NCI-H69 (cell line): ENCODE data around the gene CDH4.
A peak's percentile ranks its signal among the peaks of the same experiment; 100 is the strongest.
"Not testable (repeated sequence)": the region's sequence is repeated elsewhere in the genome, so short reads cannot be mapped to it uniquely, and the experiment has no call there.

Experiments
- DNase-seq: peaks from one replicate; lab custom pipeline; 2025; lab: John Stamatoyannopoulos, UW

The CDH4 gene

DNA sequence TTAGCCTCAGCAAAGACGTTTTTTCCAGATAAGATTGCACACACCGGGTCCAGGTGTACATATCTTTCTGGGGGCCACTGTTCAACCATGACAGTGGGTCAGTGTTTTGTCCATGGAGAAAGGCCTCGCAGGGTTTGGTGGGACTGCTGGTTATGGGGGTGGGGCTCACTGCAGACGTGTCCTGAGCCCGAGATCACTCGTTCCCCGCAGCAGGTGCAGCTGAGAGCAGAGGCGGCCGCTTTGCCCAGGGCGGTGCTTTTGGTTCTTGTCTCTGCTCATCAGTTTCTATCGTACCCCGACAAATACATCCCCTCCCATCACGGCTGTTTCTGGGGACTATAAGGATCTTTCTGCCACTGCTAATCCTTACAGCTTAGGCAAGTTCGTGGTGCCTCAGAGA is 166.9 kb downstream of the CDH4 start:
- DNase-seq = no peak

DNA sequence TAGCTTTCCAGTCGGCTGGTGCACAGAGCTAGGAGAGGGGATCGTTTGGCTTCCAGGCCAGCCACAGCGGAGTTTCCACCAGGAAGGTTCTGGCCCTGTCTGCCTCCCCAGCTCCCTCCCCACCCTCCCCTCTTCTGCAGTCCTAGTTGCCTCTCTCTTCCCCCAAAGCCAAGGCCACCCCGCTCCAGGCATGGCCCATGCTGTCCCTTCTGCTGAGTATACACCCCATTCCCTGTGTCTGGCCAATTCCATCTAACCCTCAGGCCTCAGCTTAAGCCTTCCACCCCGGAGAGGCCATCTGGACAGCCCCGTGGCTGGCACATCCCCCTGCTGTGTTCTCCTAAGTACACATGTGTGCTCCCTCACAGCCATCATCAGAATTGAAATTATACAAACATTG is 167.4 kb downstream of the CDH4 start:
- DNase-seq = no peak

DNA sequence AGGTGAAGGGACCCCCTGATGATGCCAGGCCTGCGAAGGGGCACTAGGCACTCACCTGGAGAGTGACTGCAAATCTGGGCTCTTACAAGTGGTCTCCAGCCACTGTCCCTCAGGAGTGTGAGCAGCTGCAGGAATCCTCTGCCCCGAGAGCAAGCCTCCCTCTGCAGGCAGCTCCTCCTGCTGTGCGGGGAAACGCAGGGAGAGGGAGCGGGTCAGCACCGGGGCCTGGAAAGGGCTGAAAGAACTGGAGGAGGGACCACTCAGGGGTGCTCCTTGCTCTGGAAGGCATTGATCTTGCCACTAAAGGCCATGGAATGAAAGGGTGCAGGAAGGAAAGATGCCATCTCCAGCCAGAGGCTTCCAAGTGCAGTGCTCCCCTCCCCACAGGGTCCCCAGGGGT is 168.0 kb downstream of the CDH4 start:
- no peak for DNase-seq

DNA sequence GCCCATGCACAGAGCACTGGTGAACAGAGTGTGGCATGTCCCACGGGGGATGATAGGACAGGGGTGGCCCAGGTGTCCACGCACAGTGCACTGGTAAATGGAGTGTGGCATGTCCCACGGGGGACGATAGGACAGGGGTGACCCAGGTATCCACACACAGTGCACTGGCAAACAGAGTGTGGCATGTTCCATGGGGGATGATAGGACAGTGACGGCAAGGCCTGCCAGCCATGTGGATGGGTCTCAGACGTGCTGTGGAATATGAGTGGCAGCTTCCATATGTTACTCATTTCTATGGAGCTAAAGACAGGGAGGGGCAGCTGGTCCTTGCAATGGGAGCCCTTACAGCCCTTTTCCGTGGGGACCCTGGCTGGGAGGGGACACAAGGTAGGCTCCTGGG is 168.7 kb downstream of the CDH4 start:
- no peak for DNase-seq

DNA sequence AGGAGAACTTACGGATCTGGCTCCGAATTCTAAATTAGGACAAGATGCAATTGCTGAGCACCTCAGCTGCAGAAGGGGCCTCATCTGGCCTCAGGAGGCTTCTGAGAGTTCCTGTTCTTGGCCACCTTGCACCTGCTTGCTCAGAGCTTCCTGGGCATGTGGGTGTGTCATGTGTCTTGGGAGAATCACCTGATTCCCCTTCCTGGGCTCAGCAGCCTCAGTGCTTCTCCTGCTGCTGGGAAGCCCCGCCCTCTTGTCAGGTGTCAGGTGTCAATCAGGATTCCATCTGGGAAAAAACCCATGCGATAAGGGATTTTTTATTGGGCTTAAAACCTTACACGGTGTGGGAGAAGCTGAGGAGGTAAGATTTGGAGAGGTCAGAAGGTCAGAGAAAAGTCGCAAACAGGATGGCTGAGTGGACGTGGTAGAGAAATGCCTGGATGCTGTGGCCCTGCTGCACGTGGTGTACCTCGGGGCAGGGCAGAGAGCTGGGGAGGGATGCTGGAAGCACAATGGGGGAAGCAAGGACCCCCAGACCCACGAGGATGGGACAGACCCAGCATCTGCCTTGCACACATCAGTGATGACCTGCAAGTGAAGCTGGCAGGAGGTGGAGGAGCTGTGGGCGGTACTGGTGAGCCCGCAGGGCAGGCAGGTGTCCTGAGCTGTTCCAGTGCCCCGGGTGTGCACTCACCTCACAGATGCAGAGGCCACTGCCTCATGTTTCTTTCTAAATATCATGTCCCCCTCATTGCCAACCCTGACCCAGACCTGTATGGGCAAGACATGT is 170.8 kb downstream of the CDH4 start:
- DNase-seq = no peak

DNA sequence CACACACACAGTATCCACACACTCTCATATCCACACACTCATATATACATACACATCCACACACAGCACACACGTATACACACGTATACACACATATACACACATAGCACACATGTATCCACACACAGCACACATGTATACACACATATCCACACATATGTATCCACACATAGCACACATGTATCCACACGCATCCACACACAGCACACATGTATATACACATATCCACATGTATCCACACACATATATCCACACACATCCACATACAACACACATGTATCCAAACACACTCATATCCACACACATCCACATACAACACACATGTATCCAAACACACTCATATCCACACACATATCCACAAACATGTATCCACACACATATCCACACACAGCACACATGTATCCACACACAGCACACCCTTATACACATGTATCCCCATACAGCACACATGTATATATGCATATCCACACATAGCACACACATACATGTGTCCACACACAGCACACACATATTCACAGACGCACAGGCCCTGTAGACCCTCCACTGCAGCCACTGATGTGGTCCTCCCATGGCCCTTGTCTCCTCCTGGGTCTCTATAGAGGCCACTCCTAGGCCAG is 172.1 kb downstream of the CDH4 start:
- no peak for DNase-seq

DNA sequence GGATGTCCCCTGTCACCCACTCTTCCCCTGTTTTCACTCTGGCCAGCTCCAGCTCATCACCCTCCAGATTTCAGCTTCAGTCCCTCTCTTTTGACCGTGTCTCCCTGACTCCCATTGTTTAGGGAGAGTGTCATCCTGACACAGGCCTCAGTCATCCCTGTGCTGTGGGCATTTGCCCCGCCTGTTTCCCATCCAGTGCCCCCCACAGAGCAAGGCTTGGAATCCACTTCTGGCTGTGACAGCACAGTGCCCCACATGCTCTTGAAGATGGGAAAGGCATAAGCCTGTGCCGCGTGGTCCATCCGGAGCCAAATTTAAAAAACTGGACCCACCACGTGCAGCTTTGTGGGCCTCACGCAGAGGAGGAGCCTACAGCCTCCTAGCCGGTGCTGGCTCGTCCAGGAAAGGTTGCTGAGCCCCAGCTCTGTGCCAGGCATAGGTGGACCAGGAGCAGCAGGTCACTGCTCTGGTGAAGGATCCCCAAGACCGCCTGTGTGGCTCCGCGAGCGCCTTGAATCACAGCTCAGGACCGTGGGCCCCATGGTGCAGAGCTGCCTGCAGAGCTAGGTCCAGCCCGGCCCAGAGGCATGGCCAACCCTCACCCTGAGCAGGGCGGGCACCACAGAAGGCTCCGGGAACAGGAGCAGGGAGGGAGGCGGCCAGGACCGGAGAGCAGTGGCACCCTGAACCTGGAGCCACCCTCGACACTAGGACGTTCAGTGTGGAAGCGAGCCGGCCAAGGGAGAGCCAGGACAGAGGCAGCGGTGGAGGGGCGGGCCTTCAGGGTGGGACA is 172.8 kb downstream of the CDH4 start:
- no peak for DNase-seq

DNA sequence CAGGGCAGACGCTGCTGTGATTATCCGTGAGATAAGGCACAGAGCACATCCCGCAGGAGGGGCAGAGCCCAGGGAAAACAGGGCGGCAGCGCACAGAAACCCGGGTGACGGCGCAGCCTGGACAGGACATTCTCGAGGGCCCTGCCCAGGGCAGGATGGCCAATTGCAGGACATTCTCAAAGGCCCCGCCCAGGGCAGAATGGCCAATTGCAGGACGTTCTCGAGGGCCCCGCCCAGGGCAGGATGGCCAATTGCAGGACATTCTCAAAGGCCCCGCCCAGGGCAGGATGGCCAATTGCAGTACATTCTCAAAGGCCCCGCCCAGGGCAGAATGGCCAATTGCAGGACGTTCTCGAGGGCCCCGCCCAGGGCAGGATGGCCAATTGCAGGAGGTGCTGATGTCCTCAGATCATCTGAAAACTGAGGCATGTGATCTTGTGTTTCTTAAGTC is 173.5 kb downstream of the CDH4 start:
- not testable (repeated sequence) for DNase-seq

DNA sequence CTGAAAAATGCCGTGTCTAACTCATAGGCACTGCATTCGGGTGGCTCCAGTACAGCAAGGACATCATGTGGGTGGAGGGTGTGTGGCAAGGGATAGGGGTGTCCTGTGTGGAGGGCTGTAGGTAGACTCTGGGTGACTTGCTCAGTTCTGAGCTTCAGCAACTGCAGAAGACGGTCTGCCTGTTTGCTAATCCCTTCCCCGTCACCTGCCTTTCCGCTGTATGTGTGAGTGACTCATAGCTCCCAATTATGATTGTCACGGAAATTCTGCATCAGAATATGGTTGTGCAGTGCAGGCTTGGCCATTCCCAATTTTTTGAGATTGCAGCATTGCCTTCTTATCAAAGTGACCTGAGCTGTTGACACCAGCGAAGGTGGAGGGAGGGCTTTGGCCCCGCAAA is 174.3 kb downstream of the CDH4 start:
- no peak for DNase-seq

DNA sequence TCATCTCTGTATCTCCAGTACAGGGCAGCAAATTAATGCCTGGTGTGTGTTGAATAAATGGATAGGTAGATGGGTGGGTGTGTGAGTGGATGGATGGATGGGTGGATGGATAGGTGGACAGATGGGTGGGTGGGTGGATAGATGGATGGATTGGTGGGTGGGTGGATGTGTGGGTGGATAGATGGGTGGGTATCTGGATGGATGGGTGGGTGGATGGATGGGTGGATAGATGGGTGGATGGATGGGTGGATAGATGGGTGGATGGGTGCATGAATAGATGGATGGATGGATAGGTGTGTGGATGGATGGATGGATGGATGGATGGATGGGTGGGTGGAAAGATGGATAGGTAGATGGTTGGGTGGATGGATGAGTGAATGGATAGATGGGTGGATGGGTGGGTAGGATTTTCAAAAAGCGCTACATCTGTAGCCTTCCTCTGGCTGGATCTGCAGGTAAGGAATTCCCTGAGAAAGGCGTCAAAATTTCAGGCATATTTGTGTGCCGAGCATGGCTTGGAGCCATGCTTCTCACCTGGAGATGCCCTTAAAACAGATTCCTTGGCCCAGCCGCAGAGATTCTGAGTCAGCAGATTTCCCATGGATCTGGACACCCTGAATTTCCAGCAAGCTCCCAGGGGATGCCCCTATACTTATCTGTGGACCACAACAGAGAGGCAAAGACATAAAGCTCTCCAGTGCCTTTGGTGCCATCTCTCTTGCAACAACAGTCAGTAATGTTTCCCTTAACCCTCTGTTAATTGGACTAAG is 177.6 kb downstream of the CDH4 start:
- DNase-seq = no peak

DNA sequence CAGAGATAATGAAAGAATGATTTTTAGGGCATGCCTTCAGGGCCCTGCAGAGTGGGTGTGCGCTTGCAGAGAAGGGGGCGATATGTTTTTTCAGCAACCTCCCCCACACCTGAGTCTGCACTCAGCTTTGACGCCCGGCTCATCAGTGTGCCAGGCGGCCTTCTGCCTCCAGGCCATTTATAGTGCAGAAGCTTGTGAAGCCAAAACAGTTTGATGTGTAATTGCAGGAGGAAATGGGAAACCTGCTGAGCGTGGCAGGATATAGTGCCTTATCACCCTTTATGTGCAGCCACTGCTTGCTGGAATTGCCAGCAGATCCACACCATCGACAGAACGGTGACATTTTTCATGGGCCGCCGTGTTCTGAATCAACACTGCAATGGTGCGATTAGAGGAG is 178.2 kb downstream of the CDH4 start:
- peak; percentile 27 for DNase-seq

DNA sequence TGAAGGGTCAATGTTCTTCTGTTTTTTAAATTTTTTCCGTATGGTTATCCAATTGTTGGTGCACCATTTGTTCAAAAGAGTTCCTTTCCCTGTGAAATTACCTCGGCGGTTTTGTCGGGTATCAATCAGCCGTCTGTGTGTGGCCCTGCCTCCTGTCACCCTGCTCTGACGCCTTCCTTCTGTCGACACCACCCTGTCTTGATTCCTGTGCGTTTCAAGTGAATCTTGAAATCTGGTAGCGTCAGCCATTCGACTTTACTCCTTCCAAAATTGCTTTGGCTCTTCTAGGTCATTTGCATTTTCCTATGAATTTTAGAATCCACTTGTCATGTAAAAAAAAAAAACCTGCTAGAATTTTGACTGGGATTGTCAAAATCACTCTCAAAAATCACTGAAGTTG is 181.1 kb downstream of the CDH4 start:
- DNase-seq = no peak

DNA sequence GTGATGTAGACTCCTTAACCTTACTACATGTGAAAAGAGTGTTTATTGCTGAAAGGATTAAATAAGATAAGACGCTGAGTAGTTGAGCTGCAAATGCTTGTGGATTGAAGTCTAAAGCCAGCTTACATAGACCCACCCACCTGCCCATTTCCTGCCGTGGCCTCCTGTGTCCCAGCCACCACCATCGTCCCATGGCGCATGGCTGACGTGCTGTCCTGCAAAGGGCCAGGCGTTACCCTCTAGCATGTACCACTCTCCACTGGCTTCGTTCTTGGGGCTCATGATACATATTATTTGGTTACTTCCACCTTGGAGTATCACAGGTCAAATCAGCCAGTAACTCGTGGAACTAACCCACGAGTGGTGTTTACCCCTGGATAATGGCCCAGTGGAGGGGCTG is 181.8 kb downstream of the CDH4 start:
- DNase-seq = no peak

DNA sequence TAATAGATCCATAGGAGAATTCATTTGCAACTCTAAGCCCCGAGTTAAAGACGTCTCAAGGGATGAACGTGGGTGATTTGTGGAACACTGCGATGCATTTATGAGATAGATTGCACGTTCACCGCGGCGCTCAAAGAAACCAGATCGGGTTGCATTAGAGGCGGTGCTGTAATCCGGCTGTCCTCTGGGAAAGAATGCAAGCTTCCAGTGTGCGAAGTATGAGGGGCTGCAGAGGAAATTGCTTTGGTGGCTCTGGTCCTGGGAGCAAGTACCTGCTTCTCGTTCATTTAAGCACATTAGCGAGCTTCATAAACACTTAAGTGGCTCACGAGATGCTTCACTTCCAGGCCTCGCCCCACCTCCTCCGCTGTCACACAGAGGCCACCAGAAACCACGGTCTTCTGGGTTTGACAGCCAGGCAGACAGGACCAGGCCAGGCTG is 182.3 kb downstream of the CDH4 start:
- no peak for DNase-seq

DNA sequence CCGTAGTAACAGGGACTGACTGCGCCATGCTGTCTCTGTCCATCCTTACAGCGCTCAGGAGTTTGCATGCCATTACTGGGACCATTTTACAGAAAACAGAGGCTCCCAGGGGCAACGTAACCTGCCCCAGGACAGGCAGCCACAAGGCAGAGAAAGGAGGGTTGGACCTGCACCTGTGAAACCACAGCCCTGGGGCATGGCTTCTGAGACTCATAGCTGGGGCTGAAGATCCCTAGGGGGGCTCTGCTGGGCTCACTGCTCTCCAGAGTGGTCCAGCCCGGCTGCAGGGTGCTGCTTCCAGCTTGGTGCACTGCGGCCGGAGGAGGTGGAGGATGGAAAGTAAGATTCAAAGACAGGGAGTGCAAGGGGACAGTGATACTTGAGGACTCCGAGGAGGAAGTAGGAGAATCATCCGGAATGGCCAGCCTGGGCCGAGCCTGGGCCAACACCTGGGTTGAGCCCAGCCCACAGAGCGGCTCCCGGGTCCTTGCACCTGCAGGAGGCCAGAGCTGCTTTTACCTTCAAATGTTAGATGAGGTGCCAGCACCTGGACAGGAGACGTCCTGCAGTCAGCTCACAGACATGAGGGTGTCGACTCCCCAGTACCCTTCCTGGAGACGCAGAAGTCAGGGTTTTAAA is 183.2 kb downstream of the CDH4 start:
- DNase-seq = no peak

DNA sequence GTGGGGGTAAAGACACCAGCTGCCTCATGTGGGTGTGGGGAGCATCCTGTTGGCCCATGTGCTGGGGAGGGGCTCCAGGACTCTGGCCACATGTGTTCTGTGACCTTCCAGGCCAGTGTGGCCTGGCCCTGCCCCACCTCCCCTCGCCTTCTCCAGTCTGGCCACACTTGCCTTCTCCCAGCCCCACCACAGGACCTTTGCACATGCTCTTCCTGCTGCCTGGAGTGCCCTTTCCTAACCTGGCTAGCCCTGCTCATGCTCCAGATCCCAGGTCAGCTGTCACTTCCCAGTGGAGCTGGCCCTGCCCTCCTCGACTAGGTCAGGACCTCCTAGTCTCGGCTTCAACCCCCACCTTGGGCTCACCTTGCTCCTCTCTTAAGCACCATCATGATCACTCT is 183.8 kb downstream of the CDH4 start:
- DNase-seq = no peak

DNA sequence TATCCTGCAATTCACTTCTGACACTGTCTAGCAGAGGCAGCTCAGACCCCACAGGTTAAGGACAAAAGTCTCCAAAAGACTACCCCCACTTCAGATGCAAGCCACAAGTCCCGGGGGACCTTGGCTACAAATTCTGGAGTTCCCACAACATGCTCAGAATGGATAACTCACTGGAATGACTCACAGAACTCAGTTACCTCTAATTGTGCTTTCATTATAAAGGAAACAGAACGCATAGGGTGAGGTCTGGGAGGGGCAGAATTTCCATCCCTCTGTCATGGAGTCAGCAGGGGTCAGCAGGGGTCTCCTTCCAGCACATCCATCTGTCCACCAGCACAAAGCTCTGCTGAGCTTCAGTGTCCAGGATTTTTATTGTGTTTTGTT is 184.2 kb downstream of the CDH4 start:
- no peak for DNase-seq

DNA sequence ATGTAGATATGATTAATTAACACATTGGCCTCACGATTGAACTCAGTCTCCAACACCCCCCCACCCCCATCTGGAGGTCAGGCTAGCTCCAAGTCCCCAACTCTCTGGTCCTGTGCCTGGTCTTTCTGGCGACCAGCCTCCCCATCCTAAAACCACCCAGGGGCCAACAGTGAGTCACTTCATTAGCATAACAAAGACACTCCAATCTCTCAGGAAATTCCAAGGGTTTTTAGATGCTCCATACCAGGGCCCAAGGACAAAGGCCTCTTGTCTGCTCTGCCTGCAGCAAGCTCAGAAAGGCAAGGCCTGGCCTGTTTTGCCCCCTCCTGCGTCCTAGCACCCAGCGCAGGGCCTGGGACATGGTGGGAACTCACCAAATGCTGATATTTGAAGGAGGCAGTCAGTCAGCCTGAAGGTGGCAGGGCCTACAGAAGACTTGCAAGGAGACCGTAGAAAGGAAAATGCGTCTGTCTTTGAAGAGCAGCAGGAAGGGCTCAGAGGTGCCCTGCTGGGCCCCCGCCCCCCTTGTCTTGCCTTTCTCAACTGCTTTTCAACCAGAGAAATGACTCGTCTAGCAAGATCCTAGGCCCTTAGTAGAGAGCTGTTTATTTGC is 184.7 kb downstream of the CDH4 start:
- DNase-seq = no peak

DNA sequence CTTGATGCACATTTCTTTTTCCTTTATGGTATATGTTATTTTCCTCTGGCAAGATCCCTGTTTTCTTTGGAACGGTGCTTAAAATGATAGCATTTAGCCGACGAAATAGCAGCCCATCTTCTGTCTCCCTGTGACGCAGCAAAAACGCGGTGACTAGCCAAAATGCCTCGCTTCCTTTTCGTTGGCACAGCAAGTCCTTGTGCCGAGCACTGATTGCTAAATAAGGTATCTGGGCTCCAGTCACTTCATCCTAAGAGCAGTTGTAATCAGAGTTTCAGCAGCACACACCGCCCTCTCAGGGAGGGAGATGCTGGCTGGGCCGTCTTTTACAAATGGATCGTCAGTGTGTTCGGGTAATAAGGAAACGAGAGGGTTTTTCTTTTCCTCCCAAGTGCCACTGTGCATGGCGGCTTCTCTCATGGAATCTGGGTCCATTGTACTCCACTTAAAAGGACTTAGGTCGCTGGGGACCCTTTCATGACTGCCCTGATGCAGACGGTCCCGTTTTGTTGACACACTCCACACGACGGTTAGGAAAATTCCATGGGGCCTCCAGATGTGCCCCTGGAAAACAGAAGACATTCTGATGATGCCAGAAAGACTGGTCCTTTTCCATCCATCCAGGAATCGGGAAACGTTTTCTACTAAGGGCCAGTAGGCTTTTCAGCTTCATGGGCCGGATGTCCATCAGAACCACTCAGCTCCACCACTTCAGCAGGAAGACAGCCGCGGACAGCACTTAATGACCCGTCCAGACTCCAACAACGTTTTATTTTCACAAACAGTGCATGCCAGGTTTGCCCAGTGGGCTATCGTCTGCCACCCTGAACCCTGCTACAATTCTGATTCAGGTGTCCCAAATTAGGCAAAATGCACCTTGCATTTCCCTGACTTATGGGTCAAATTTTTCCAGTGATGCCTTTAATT is 185.5 kb downstream of the CDH4 start:
- DNase-seq = no peak

DNA sequence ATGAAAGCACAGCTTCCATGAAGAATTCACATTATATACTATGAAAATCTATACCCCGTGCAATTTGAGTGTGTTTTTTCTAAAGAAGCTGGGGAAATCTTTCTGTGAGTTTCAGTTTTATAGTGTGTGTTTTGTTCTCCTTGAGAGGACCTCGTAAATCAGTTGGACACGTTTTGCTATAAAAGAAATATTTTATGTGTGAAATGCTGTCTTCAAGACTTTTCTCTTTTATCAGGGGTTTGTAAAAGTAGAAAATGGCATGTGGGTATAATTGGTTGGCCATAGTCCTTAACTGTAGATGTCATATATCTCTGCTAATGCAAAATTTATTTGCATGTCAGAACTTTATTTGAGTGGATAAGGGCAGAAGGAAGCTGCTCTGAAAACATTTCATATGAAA is 186.2 kb downstream of the CDH4 start:
- DNase-seq = no peak
